IMR-90 (cell line): ENCODE data around the gene ALKBH7. TPM values are rescaled to one million over a fixed set of nuclear protein-coding genes. Genes with fewer than 3 reads are reported as not detected.

ENCODE experiments used
- ATAC-seq: fragments of 200-7000 bp; cut with Tn5 transposase; 2 replicates; pipeline ENCODE4 v1.9.1; 2020; ENCODE audit warnings: low read depth, mild to moderate bottlenecking, moderate library complexity
- BruUV-seq: library from RNA; stranded (reverse); fragments of 400-500 nt; replicated peaks from 2 replicates; lab custom pipeline; 2021; lab: Mats Ljungman, UMichigan
- CTCF ChIA-PET: fragments of 300-600 bp; formaldehyde crosslinking; extraction: SDS; loops from one replicate; lab custom pipeline; 2021; ENCODE audit warnings: antibody characterized with exemption; lab: Yijun Ruan, JAX
- POLR2A ChIA-PET: fragments of 300-600 bp; sonication (Branson Sonifier 250); formaldehyde crosslinking; loops from one replicate; lab custom pipeline; 2022; ENCODE audit warnings: antibody characterized with exemption; ENCODE audit not compliant: unreplicated experiment; lab: Charles Lee
- DNase-seq: peaks from one replicate; pipeline ENCODE4 v3.0.0; 2013
- H2AFZ ChIP-seq: replicated peaks from 2 replicates; pipeline ENCODE3; 2013; ENCODE audit warnings: low read length, mild to moderate bottlenecking; ENCODE audit not compliant: poor library complexity
- H2AK5ac ChIP-seq: 2 replicates; pipeline ENCODE4 v1.6.1; 2013; ENCODE audit warnings: low read depth, low read length, inconsistent platforms
- H2AK9ac ChIP-seq: replicated peaks from 2 replicates; pipeline ENCODE3; 2013; ENCODE audit warnings: mild to moderate bottlenecking, low read depth, low read length, moderate library complexity; ENCODE audit not compliant: poor library complexity
- H2BK120ac ChIP-seq: 2 replicates; pipeline ENCODE4 v1.6.1; 2013; ENCODE audit warnings: low read depth, low read length, inconsistent platforms
- H2BK15ac ChIP-seq: 3 replicates; pipeline ENCODE4 v1.6.1; 2013; ENCODE audit warnings: low read depth, low read length, inconsistent platforms
- H2BK20ac ChIP-seq: 2 replicates; pipeline ENCODE4 v1.6.1; 2013; ENCODE audit warnings: low read depth, mild to moderate bottlenecking, inconsistent platforms, low read length, moderate library complexity
- H2BK5ac ChIP-seq: 2 replicates; pipeline ENCODE4 v1.6.1; 2013; ENCODE audit warnings: mild to moderate bottlenecking, low read depth, low read length, inconsistent platforms; ENCODE audit not compliant: poor library complexity, severe bottlenecking
- H3K14ac ChIP-seq: replicated peaks from 2 replicates; pipeline ENCODE4 v1.6.1; 2013; ENCODE audit warnings: low read depth, low read length, inconsistent platforms
- H3K18ac ChIP-seq: 2 replicates; pipeline ENCODE4 v1.6.1; 2013; ENCODE audit warnings: low read depth, low read length, control low read depth
- H3K23ac ChIP-seq: 2 replicates; pipeline ENCODE4 v1.6.1; 2013; ENCODE audit warnings: low read depth, low read length, inconsistent platforms
- H3K27ac ChIP-seq: 2 replicates; pipeline ENCODE4 v1.5.1; 2013; ENCODE audit warnings: mild to moderate bottlenecking, control low read depth, low read length; ENCODE audit not compliant: insufficient read depth
- H3K27me3 ChIP-seq: 2 replicates; pipeline ENCODE4 v1.6.1; 2013; ENCODE audit warnings: low read length; ENCODE audit not compliant: control insufficient read depth, insufficient read depth
- H3K36me3 ChIP-seq: 2 replicates; pipeline ENCODE4 v1.6.1; 2013; ENCODE audit warnings: low read length, mixed read lengths; ENCODE audit not compliant: control insufficient read depth, insufficient read depth
- H3K4ac ChIP-seq: 2 replicates; pipeline ENCODE4 v1.6.1; 2013; ENCODE audit warnings: low read depth, low read length, inconsistent platforms
- H3K4me1 ChIP-seq: 2 replicates; pipeline ENCODE4 v1.6.1; 2013; ENCODE audit warnings: low read length, mixed read lengths; ENCODE audit not compliant: control insufficient read depth, insufficient read depth
- H3K4me2 ChIP-seq: 2 replicates; pipeline ENCODE4 v1.6.1; 2013; ENCODE audit warnings: low read depth, mild to moderate bottlenecking, control low read depth, low read length, moderate library complexity
- H3K4me3 ChIP-seq: 2 replicates; pipeline ENCODE4 v1.5.1; 2013; ENCODE audit warnings: low read depth, mild to moderate bottlenecking, control low read depth, low read length, moderate library complexity; ENCODE audit not compliant: insufficient read depth
- H3K56ac ChIP-seq: 2 replicates; pipeline ENCODE4 v1.6.1; 2013; ENCODE audit warnings: low read length, inconsistent platforms; ENCODE audit not compliant: insufficient read depth; ENCODE audit errors: extremely low read depth
- H3K79me1 ChIP-seq, 2 experiments: 2 replicates each; pipeline ENCODE4 v1.6.1; 2013; ENCODE audit warnings: low read length in 2 of 2, inconsistent platforms in 1 of 2, low read depth in 1 of 2
- H3K9ac ChIP-seq: 2 replicates; pipeline ENCODE4 v1.6.1; 2013; ENCODE audit warnings: low read depth, low read length, control low read depth
- H3K9me1 ChIP-seq: 2 replicates; pipeline ENCODE4 v1.6.1; 2013; ENCODE audit warnings: low read length, inconsistent platforms; ENCODE audit not compliant: insufficient read depth
- H3K9me3 ChIP-seq: 2 replicates; pipeline ENCODE4 v1.6.1; 2013; ENCODE audit warnings: low read length; ENCODE audit not compliant: control insufficient read depth, insufficient read depth
- H4K20me1 ChIP-seq: 2 replicates; pipeline ENCODE4 v1.6.1; 2013; ENCODE audit warnings: low read length, inconsistent platforms; ENCODE audit not compliant: insufficient read depth
- H4K5ac ChIP-seq: 2 replicates; pipeline ENCODE4 v1.6.1; 2013; ENCODE audit warnings: mild to moderate bottlenecking, low read depth, low read length, control low read depth
- H4K8ac ChIP-seq, 2 experiments: 2 replicates each; pipeline ENCODE4 v1.6.1; 2013; ENCODE audit warnings: low read depth in 2 of 2, low read length in 2 of 2, control low read depth in 1 of 2, inconsistent platforms in 1 of 2
- H4K91ac ChIP-seq: 2 replicates; pipeline ENCODE4 v1.6.1; 2013; ENCODE audit warnings: low read depth, low read length, inconsistent platforms; ENCODE audit not compliant: insufficient read depth
- CEBPB ChIP-seq: IDR thresholded peaks from 2 replicates; pipeline ENCODE4 v1.6.1; 2012; ENCODE audit warnings: low read depth, low read length, improper control_type of control experiment
- CTCF ChIP-seq: conservative IDR thresholded peaks from 2 replicates; pipeline ENCODE4 v1.5.1; 2012; ENCODE audit warnings: mild to moderate bottlenecking, low read depth, low read length, improper control_type of control experiment
- ELK1 ChIP-seq: fragments of 150-350 bp; IDR thresholded peaks from 2 replicates; pipeline ENCODE4 v1.6.1; 2016; ENCODE audit warnings: low read depth, mild to moderate bottlenecking, low read length, moderate library complexity, borderline replicate concordance
- FOS ChIP-seq: fragments of 150-350 bp; IDR thresholded peaks from 2 replicates; pipeline ENCODE4 v1.6.1; 2016; ENCODE audit warnings: low read depth, low read length
- MAFK ChIP-seq: IDR thresholded peaks from 2 replicates; pipeline ENCODE4 v1.6.1; 2012; ENCODE audit warnings: low read depth, low read length, improper control_type of control experiment
- MAZ ChIP-seq: IDR thresholded peaks from 2 replicates; pipeline ENCODE4 v1.6.1; 2012; ENCODE audit warnings: low read depth, mild to moderate bottlenecking, low read length, improper control_type of control experiment, moderate library complexity, borderline replicate concordance
- MXI1 ChIP-seq: IDR thresholded peaks from 2 replicates; pipeline ENCODE4 v1.6.1; 2012; ENCODE audit warnings: low read depth, mild to moderate bottlenecking, low read length, moderate library complexity, borderline replicate concordance
- POLR2A ChIP-seq: IDR thresholded peaks from 2 replicates; pipeline ENCODE4 v1.6.1; 2012; ENCODE audit warnings: mild to moderate bottlenecking, low read depth, low read length
- RAD21 ChIP-seq: IDR thresholded peaks from 2 replicates; pipeline ENCODE4 v1.6.1; 2012; ENCODE audit warnings: low read length, improper control_type of control experiment
- RFX5 ChIP-seq: IDR thresholded peaks from 2 replicates; pipeline ENCODE4 v1.8.0; 2012; ENCODE audit warnings: low read depth, mild to moderate bottlenecking, low read length, moderate library complexity
- whole genome bisulfite sequencing, 2 experiments: methylation state at CpG; one replicate each; pipeline versions ENCODE4 v1.1.5 to v1.1.7; 2013; ENCODE audit warnings: missing lambda C conversion rate in 2 of 2; ENCODE audit not compliant: insufficient read length in 1 of 2; ENCODE audit errors: extremely low coverage in 2 of 2; 5-methylcytosine and 5-hydroxymethylcytosine counted together
- dilution Hi-C: fragments of 300-500 bp; cut with HindIII; formaldehyde crosslinking; loops from one replicate; pipeline ENCODE4 v1.14.3; 2018; ENCODE audit warnings: low sequenced_read_pairs; ENCODE audit not compliant: unreplicated experiment
- in situ Hi-C: fragments of 300-500 bp; cut with MboI; formaldehyde crosslinking; loops from 3 replicates; pipeline ENCODE4 v1.14.3; 2019; ENCODE audit warnings: low sequenced_read_pairs, inconsistent platforms, mixed read lengths
- intact Hi-C: fragments of 100-400 bp; cut with micrococcal nuclease; formaldehyde crosslinking; loops from 2 replicates; pipeline ENCODE4 v1.10.0; 2022
- polyA plus RNA-seq, 3 experiments: library from polyadenylated mRNA; depleted of rRNA; stranded (reverse); fragments of >200 nt; gene quantifications; 2 replicates each; pipeline ENCODE4 v1.2.3, GENCODE V29; 2012; ENCODE audit warnings: low replicate concordance in 1 of 3
- total RNA-seq: library from RNA; depleted of rRNA; stranded (reverse); fragments of >200 nt; gene quantifications from 2 replicates; pipeline ENCODE4 v1.2.3, GENCODE V29; 2012

Gene ALKBH7
- total and polyA plus RNA-seq, 2 of the 4 experiments (the other 2 are of a cell fraction), result 9.3 to 22.5 TPM

GRCh38 chr19:6343462-6343861, 29.1 kb upstream of the ALKBH7 start:
- no peaks in the 10 kb centered on the region for H3K9me3 ChIP-seq
- H3K56ac ChIP-seq, result no peak overlapping the region
- H3K9me1 ChIP-seq, result no peaks in the 10 kb centered on the region
- no peaks in the 10 kb centered on the region for H3K4me1 ChIP-seq
- no peak overlapping the region for H2BK20ac ChIP-seq
- no peak overlapping the region for H3K4ac ChIP-seq
- no peak overlapping the region for H2AK9ac ChIP-seq
- no peaks in the 10 kb centered on the region for H4K20me1 ChIP-seq
- POLR2A ChIA-PET, result no interaction called here
- no peak overlapping the region for H4K5ac ChIP-seq
- H2BK15ac ChIP-seq, result no peak overlapping the region
- H2AK5ac ChIP-seq, result no peak overlapping the region
- no peak overlapping the region for H3K9ac ChIP-seq
- dilution Hi-C loops (no loop called here), intact Hi-C loops (no loop called here), in situ Hi-C loops (no loop called here)
- H3K4me2 ChIP-seq, result no peak overlapping the region
- H2BK5ac ChIP-seq, result no peak overlapping the region
- peak overlapping the region; percentile 14 for H2AFZ ChIP-seq
- H3K4me3 ChIP-seq, result no peak overlapping the region
- H3K14ac ChIP-seq, result no peak overlapping the region
- no peak overlapping the region for H3K18ac ChIP-seq
- H4K91ac ChIP-seq, result no peak overlapping the region
- no peak overlapping the region for H4K8ac ChIP-seq
- no peak overlapping the region for H2BK120ac ChIP-seq
- DNase-seq (no peak), ATAC-seq (no peak)
- H3K23ac ChIP-seq, result no peak overlapping the region
- H3K27me3 ChIP-seq, result peaks cover 4% of the 10 kb centered on the region; the same call in 1 of the 2 replicates
- H3K27ac ChIP-seq, result no peak overlapping the region
- WGBS, 2 experiments, result 83% methylated on average over 1 of the region's 1 CpG; no CpG with 5 or more reads in 1 of the 2 experiments
- no peaks in the 10 kb centered on the region for H3K79me1 ChIP-seq
- TF ChIP-seq ELK1, result no peak
- TF ChIP-seq RFX5, result no peak
- no peak for TF ChIP-seq MAZ
- no peak for TF ChIP-seq FOS
- no peak for TF ChIP-seq CEBPB
- no peak for TF ChIP-seq MXI1
- no peak for TF ChIP-seq POLR2A
- TF ChIP-seq RAD21, result no peak
- TF ChIP-seq MAFK, result no peak
- no peak for TF ChIP-seq CTCF
- CTCF ChIA-PET, result no interaction called here
- H3K36me3 ChIP-seq, result no peaks in the 10 kb centered on the region
- no TSS peak for BruUV-seq
